Ovary (tissue), 3 donors: ENCODE measurements around the gene SMCO3.

Experiments used
- EP300 ChIP-seq: sonication (generic); formaldehyde crosslinking; IDR thresholded peaks from one replicate; pipeline ENCODE4 v1.6.1; 2017; ENCODE audit warnings: antibody characterized with exemption
- POLR2A ChIP-seq: fragments of 450-650 bp; IDR thresholded peaks from one replicate; pipeline ENCODE4 v1.6.1; 2017; ENCODE audit warnings: antibody characterized with exemption, mild to moderate bottlenecking, moderate library complexity
- TF ChIP-seq, protein P1 (sequence below), 3 donors: fragments of 450-650 bp in 2 of 3; fragments of 200-600 bp in 1 of 3; IDR thresholded peaks; one replicate each; pipeline versions ENCODE4 v1.5.1 to v1.8.0; 2016 to 2022; ENCODE audit warnings: antibody characterized with exemption in 3 of 3, mild to moderate bottlenecking in 1 of 3
- donor health status: DM: no; HTN: no; CAD: no.

DNA sequence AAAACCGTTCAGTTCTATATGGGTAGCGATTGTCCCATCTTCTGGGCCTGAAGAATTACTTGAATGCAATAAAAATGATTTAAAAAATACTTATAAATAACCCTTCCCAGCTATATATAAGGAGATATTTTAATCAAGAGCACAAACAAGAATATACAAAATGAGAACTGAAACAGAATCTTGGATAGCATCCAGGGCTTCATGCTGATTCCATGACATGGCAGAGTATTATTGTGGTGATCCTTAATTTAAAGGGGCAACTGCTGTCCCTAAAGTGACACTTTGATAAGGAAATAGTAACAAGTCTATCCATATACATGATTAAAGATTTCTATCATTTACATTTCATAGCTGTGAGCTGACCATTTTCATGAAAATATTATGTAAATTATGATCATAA is 29.5 kb downstream of the SMCO3 start:
- TF ChIP-seq, protein P1, sequence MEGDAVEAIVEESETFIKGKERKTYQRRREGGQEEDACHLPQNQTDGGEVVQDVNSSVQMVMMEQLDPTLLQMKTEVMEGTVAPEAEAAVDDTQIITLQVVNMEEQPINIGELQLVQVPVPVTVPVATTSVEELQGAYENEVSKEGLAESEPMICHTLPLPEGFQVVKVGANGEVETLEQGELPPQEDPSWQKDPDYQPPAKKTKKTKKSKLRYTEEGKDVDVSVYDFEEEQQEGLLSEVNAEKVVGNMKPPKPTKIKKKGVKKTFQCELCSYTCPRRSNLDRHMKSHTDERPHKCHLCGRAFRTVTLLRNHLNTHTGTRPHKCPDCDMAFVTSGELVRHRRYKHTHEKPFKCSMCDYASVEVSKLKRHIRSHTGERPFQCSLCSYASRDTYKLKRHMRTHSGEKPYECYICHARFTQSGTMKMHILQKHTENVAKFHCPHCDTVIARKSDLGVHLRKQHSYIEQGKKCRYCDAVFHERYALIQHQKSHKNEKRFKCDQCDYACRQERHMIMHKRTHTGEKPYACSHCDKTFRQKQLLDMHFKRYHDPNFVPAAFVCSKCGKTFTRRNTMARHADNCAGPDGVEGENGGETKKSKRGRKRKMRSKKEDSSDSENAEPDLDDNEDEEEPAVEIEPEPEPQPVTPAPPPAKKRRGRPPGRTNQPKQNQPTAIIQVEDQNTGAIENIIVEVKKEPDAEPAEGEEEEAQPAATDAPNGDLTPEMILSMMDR (IDR thresholded peaks at IDR 0.05): no peak
- TF ChIP-seq EP300: no peak
- TF ChIP-seq POLR2A: no peak
